HG02798 (cell line): Measurements from ENCODE around the gene NTN4.
"Not testable (repeated sequence)": the region's sequence is repeated elsewhere in the genome, so short reads cannot be mapped to it uniquely, and the experiment has no call there.

Experiments
- ATAC-seq: cut with Tn5 transposase; IDR thresholded peaks from one replicate; pipeline ENCODE4 v1.9.1; 2021; ENCODE audit warnings: mild to moderate bottlenecking; ENCODE audit not compliant: unreplicated experiment, poor library complexity

The NTN4 gene

DNA sequence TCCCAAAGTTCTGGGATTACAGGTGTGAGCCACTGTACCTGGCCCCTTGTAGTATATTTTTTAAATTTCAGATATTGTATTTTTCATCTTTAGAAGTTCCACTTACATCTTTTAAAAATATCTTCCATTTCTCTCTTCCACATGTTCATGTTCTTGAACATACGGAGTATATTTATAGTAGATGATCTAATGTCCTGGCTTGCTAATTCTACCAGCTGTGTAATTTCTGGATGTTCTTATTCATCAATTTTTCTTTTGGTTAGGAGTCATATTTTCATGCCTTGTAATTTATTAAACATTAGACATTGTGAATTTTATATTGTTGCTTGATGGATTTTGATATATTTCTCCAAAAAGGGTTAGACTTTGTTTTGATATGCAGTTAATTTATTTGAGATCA is 30.8 kb downstream of the NTN4 start:
- ATAC-seq = no peak

- no peak for ATAC-seq
These were observed 31.5 kb downstream of the NTN4 start for GRCh38 chr12:95759039-95759438.

- no peak for ATAC-seq
These were observed 34.2 kb downstream of the NTN4 start for GRCh38 chr12:95756362-95756761.

DNA sequence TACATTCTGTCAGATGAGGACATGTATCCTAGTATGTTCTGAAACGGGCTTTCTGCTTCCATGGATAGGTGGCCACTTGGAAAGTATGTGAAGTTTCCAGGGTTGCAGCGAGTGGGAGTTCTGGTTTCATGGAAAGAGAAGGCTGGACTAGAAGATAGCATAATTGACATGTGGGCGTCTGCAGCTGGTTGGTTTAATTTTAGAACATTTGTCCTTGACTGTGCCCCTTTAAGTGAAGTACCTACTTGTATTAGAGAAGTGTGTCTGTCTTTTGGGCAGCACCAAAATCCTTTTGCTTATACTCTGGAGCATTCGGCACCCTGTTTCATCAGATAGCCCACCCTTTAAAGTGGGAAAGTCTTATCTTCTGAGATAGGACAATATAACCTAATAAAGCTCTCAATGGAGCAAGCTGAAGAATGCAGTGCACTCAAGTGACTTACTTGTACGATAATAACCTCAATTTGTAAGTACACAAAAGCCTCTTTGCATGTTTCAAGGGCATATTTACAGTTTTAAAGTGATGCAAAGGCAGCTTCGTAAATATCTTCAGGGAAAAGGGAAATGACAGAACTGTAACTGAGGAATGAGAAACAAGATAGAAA is 35.2 kb downstream of the NTN4 start:
- no peak for ATAC-seq

- not testable (repeated sequence) for ATAC-seq
These were observed 44.5 kb downstream of the NTN4 start for GRCh38 chr12:95746062-95746461.

GRCh38 chr12:95742586-95742985 is 48.0 kb downstream of the NTN4 start:
- no peak for ATAC-seq

- ATAC-seq = no peak
These were observed 48.9 kb downstream of the NTN4 start for GRCh38 chr12:95741635-95742034.

DNA sequence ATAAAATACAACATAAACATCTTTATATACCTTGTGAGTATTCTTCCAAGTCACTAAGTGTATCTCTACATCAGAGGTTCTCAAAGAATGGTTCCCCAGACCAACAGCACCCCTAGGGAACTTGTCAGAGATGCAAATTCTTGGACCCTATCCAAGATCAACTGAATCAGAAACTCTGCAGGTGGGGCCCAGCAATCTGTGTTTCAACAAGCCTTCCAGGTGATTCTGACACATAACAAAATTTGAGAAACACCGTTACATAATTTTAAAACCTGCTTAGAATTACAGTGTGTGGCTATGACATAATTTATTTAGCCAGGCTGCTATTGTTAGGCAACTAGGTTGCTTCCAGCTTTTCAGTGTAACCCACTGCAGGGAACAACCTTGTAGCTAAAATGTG is 49.8 kb downstream of the NTN4 start:
- no peak for ATAC-seq

GRCh38 chr12:95739561-95740313 is 50.8 kb downstream of the NTN4 start:
- ATAC-seq = no peak

- ATAC-seq = no peak
These were observed 52.4 kb downstream of the NTN4 start for GRCh38 chr12:95738024-95738611.

DNA sequence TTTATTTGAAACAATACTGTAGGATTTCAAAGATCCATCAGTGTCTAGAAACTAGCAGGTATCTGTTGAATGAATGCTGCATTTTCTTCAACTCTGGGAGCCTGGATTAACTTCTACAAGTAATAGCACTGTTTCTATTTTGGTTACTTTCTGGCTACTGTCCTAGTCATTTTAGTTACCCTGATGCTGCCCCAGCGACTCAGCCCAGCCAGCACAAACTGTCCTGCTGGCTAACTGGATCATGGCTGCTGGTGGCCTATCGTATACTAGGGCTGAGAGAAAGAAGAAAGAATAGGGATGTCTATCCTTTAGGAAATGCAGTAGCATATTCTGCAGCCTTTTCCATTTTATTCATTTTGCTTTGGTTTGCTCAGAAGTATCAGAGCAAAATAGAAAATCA is 53.9 kb downstream of the NTN4 start:
- no peak for ATAC-seq

GRCh38 chr12:95735728-95736127 is 54.8 kb downstream of the NTN4 start:
- ATAC-seq = not testable (repeated sequence)

DNA sequence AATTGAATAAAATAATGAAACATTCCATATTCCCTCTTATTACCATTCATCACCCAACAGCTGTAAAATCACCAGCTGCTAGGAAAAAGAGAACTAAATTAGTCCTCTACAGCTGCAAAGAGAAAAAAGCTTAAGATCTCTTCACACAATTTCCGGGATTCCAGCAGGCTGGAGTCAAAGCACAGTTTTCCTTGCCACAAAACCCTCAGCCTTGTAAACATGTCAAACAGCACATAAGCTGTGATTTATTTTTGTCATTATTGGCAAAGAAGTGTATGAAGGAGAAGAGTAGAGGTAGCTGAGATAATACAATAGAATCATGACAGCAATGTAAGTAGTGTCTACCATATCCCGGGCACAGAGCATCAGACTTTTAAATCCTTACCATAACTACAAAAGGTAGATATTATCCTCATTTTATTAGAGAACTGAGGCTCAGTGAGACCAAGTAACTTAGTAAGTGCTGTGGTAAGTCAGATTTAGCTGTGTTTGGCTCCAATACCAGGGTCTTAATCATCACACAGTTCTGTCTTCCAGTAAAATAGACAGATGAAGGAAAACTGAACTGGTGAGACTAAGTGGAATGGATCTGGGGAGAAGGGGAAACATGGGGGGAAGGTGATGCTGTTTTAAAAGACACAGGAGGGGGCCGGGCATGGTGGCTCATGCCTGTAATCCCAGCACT is 57.3 kb downstream of the NTN4 start:
- ATAC-seq = no peak

GRCh38 chr12:95731519-95731958 is 59.0 kb downstream of the NTN4 start:
- ATAC-seq = peak; percentile 44

- no peak for ATAC-seq
These were observed 60.1 kb downstream of the NTN4 start for GRCh38 chr12:95730457-95730856.

DNA sequence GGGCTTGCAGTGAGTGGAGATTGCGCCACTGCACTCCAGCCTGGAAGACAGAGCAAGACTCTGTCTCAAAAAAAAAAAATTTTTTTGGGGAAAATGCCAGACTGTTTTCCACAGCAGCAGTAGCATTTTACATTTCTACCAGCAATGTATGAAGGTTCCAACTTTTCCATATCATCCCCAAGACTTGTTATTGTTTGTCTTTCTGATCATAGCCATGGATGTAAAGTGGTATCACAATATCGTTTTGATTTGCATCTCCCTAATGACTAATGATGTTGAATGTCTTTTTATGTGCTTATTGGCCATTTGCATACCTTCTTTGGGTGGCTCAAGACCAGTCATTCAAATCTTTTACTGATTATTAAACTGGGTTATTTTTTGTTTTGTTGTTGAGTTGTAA is 63.7 kb downstream of the NTN4 start:
- no peak for ATAC-seq

- ATAC-seq = no peak
These were observed 65.8 kb downstream of the NTN4 start for GRCh38 chr12:95724767-95725166.

- no peak for ATAC-seq
These were observed 66.7 kb downstream of the NTN4 start for GRCh38 chr12:95723693-95724384.

- peak; percentile 41 for ATAC-seq
These were observed 69.2 kb downstream of the NTN4 start for GRCh38 chr12:95721320-95721719.

DNA sequence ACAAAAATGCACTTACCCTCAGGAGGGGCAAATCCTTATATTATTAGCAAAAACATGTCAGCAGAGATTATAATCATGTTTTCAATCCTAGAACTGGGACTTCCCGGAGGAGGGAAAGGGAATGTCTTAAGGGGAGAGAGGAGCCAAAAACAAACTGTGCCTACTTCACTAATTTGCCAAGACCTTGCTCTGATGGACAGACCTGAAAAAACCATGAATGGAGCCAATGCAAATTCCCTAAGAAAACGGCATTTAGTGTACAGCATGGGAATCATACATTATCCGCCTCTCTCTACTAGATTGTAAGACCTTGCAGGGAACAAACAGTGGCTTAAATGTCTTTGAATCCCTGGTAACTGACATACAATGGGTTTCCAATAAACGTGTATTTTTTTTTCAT is 70.4 kb downstream of the NTN4 start:
- ATAC-seq = no peak

DNA sequence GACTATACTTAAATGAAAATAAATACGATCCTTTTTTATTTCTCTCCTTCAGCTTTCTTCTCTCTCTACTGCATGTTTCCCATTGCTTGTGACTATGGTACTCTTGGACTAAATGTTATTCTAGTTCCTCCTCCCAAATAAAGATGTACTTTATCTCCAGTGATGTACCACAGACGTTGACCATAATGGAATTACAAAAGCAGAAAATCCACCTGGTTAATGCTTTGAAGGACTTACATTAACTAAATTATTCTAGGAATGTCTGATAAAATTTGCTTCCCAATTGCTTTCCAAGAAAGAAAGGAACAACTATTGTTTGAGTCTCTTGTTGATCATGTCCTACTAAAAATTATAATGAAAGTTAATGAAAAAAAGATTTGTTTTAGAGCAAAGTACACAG is 71.8 kb downstream of the NTN4 start:
- no peak for ATAC-seq
